IPS DF 6.9 (cell line): ENCODE measurements around the gene CHST11.

Source experiments
- DNase-seq: peaks from one replicate; pipeline ENCODE4 v3.0.0-alpha.2; 2013; ENCODE audit warnings: low read depth, low spot score
- H3K27ac ChIP-seq: one replicate; pipeline ENCODE4 v1.5.1; 2013; ENCODE audit warnings: low read length, control low read depth
- H3K27me3 ChIP-seq: 2 replicates; pipeline ENCODE4 v1.6.1; 2013; ENCODE audit warnings: mild to moderate bottlenecking, low read length; ENCODE audit not compliant: control insufficient read depth, insufficient read depth
- H3K36me3 ChIP-seq: 2 replicates; pipeline ENCODE4 v1.6.1; 2013; ENCODE audit warnings: low read length; ENCODE audit not compliant: control insufficient read depth, insufficient read depth
- H3K4me1 ChIP-seq: 2 replicates; pipeline ENCODE4 v1.6.1; 2013; ENCODE audit warnings: low read length; ENCODE audit not compliant: control insufficient read depth, insufficient read depth
- H3K4me3 ChIP-seq: 2 replicates; pipeline ENCODE4 v1.5.1; 2013; ENCODE audit warnings: mild to moderate bottlenecking, low read length
- H3K9me3 ChIP-seq: 2 replicates; pipeline ENCODE4 v1.6.1; 2013; ENCODE audit warnings: low read length, inconsistent platforms; ENCODE audit not compliant: control insufficient read depth, insufficient read depth
- WGBS: extraction: QIAGEN DNeasy Blood & Tissue Kit; methylation state at CpG from one replicate; pipeline ENCODE4 v1.1.7; 2013; ENCODE audit warnings: mixed read lengths, missing lambda C conversion rate; ENCODE audit not compliant: insufficient read length, insufficient coverage; 5-methylcytosine and 5-hydroxymethylcytosine counted together

Gene CHST11

DNA sequence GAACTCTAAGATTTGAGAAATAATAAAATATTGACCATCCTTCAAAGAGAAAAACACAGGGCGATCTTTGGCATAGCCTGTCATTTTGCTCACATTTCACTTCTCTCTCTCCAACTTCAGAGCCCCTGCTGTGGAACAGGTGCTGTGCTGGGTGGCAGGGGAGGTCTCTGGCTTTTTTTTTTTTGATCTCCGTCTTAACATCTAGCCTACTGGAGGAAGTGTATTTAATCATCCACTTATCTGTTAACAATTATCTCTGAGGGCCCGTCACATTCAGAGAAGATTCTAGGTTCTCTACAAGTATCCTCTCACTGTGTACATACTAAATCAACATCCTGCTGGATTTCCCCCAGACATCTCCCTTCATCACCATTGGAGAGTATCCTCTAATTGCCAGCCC, 34.1 kb downstream of the CHST11 start:
- no peak overlapping the region for H3K4me3 ChIP-seq
- no peak overlapping the region for H3K27ac ChIP-seq
- H3K9me3 ChIP-seq = no peaks in the 10 kb centered on the region
- H3K36me3 ChIP-seq = no peaks in the 10 kb centered on the region
- no peaks in the 10 kb centered on the region for H3K27me3 ChIP-seq
- no CpG with 5 or more reads among the region's 3 CpGs for WGBS
- no peaks in the 10 kb centered on the region for H3K4me1 ChIP-seq
- DNase-seq = no peak

DNA sequence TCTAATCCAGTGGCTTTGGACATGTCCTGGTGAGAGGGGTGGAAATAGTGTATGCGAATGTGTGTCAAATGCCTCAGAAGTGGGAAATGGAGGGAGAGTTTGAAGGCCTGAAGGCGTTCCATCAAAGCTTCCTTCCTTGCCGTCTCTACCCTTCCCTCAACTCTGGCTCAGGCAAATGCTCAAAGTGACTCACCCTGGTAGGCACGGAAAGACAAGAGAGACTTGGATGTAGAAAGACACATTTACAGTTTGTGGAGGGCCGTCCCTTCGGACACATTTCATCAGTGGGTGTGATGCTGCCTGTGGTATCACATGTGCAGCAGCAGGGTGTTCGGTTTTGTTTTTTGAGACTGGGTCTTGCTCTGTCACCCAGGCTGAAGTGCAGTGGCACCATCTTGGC, 36.7 kb downstream of the CHST11 start:
- H3K27me3 ChIP-seq = no peaks in the 10 kb centered on the region
- no peak overlapping the region for H3K27ac ChIP-seq
- H3K36me3 ChIP-seq = no peaks in the 10 kb centered on the region
- H3K9me3 ChIP-seq = no peaks in the 10 kb centered on the region
- DNase-seq = no peak
- no peaks in the 10 kb centered on the region for H3K4me1 ChIP-seq
- no CpG with 5 or more reads among the region's 7 CpGs for WGBS
- no peak overlapping the region for H3K4me3 ChIP-seq

DNA sequence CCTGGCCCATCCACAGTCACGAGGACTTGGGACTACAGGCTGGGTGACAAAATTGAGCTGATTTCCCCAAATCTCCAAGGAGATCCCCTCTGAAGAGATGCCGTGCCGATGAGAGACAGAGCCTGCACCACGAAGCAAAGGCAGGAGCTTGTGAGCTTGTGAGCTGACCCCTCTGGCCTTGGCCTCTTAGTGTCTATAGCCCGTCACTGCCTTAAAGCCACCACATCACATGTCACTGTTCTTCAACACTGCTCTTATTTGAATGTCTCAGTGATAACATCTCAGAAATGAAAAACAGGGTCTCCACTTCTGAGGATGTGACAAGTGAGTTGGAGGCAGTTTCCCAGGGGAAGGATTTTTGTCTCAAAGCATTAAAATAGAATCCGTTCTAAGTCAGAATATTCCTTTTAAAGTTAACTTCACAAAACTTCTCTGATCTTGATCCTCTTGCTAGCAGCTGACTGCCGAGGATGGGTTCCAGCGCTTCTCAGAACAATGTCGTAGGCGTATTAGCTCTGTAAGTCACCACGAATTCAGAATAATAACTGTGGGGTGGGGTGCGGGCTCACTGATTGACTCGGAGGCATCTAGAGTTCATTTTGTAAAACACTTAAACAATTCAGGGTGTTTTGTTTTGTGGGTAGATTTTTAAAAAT, 37.5 kb downstream of the CHST11 start:
- H3K9me3 ChIP-seq = no peaks in the 10 kb centered on the region
- no peaks in the 10 kb centered on the region for H3K27me3 ChIP-seq
- no peak overlapping the region for H3K27ac ChIP-seq
- H3K4me3 ChIP-seq = no peak overlapping the region
- no peaks in the 10 kb centered on the region for H3K36me3 ChIP-seq
- no peaks in the 10 kb centered on the region for H3K4me1 ChIP-seq
- no CpG with 5 or more reads among the region's 13 CpGs for WGBS
- no peak for DNase-seq

DNA sequence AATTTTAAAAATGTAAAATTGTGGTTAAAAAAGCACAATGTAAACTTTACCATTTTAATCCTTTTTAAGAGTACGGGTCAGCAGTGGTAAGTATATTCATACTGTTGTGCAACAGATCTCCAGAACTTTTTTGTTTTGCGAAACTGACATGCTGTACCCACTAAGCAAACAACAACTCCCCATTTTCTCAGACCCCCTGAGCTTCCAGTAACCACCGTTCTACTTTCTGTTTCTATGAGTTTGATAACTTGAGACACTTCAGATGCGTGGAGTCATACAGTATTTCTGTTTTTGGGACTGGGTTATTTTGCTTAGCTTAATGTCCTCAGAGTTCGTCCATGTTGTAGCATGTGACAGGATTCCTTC, 38.0 kb downstream of the CHST11 start:
- Histone ChIP-seq H3K27ac (no peak overlapping the region), H3K27me3 (no peaks in the 10 kb centered on the region), H3K4me1 (no peaks in the 10 kb centered on the region), H3K9me3 (no peaks in the 10 kb centered on the region), H3K4me3 (no peak overlapping the region), H3K36me3 (no peaks in the 10 kb centered on the region)
- WGBS = no CpG with 5 or more reads among the region's 5 CpGs
- no peak for DNase-seq

DNA sequence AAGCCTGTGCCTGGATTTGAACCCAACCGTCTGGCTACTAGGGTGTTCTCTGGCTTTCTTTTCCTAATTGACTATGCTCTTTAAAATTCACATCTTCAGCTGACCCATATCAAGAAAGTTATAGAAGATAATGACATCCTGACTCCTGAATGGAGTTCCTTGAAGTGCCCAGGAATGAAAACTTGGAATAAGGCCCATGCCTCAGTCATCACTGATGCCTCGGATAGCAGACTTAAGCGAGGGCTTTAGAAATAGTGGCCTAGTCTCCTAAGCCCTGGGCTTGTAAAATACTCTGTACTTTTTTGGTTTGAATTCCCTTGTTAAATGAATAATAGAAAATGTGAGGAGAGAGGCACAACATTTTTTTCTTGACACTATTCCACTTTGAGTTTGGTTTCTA, 39.0 kb downstream of the CHST11 start:
- H3K4me1 ChIP-seq = 0 out of 2 replicates have a peak, but pooled peaks cover under 1% of the 10 kb centered on the region
- H3K27me3 ChIP-seq = no peaks in the 10 kb centered on the region
- no peaks in the 10 kb centered on the region for H3K9me3 ChIP-seq
- no peak for DNase-seq
- H3K4me3 ChIP-seq = no peak overlapping the region
- H3K27ac ChIP-seq = no peak overlapping the region
- WGBS = no CpG with 5 or more reads among the region's 3 CpGs
- H3K36me3 ChIP-seq = no peaks in the 10 kb centered on the region

DNA sequence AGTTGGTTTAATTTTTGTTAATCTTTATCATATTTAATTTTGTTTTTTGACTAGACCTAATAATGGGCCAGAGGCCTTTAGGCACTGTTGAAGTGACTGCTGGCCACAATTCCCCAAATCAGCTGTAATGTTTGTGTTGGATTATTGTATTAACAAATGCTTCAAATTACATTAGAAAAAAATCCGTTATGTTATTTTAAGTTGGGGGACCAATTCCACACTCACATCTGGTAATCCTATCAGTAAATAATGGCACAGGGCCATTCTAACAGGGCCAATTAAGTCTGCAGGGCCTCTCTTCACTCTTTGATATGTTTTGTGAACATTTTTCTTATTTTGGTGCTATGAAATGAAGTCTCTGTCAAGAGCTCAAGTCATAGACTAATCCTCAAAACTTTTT, 39.6 kb downstream of the CHST11 start:
- DNase-seq = no peak
- no peak overlapping the region for H3K27ac ChIP-seq
- no peaks in the 10 kb centered on the region for H3K27me3 ChIP-seq
- H3K4me1 ChIP-seq = 0 out of 2 replicates have a peak, but pooled peaks cover 1% of the 10 kb centered on the region
- no peaks in the 10 kb centered on the region for H3K36me3 ChIP-seq
- no CpG with 5 or more reads among the region's 1 CpG for WGBS
- H3K9me3 ChIP-seq = no peaks in the 10 kb centered on the region
- no peak overlapping the region for H3K4me3 ChIP-seq

DNA sequence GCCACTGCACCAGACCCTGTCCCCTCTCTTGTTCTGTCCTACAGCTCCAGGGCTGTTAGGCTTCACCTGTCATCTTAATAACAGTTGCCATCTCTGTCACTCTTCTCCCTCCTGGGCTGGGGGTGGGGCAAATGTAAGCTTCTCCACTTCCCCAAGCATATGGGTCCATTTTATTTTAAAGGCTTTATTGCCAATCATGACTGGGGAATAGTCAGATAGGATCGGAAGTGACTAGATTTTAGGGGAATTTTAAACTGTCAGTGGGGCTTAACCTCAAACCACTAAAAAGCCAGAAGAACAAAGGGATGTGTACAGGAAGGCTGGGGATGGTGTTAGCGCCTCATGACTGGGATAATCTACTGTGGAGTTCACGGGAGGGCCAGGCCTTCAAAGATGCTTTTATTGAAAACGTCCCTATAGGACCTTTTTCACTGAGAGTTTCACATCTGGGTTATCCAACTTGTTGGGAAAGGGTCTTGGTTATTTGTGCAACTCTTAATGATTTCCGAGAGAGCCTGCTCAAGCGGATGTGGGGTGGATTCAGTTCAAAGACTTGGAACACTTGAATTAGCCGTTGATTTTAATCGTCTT, 41.6 kb downstream of the CHST11 start:
- H3K27ac ChIP-seq = no peak overlapping the region
- DNase-seq = no peak
- no peaks in the 10 kb centered on the region for H3K36me3 ChIP-seq
- no peaks in the 10 kb centered on the region for H3K9me3 ChIP-seq
- H3K4me1 ChIP-seq = 0 out of 2 replicates have a peak, but pooled peaks cover 1% of the 10 kb centered on the region
- H3K4me3 ChIP-seq = no peak overlapping the region
- no peaks in the 10 kb centered on the region for H3K27me3 ChIP-seq
- no CpG with 5 or more reads among the region's 8 CpGs for WGBS

DNA sequence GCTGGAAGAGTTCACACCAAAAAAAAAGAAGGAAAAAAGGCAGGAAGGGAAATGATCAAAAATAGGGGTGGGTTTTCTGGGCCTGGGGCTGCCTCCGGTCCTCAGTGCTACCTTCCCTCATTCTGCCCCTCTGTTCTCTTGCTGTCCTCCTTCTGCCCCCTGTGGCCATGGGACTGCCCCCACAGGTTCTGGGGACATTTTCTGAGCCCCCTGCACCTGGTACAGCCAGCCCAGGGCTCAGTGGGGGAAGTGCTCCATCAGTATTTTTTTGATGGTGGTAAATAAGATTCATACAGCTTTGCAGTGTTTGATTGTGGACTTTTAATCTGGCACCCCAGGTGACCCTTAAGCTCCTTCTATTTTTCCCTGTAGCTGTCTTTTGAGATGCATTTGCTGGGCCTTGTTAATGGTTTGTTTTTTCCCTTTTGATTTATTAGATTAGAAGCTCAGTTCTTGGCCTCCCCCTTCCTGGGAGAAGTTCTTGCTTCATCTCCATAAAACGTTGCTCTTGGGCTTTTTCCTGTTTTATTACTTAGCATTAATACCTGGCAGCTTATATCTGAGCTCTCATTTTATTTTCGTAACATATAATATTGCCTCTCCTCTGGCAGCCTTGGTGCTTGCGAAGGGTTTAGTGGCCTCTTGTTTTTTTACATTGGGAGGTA, 43.1 kb downstream of the CHST11 start:
- H3K27ac ChIP-seq = no peak overlapping the region
- no peaks in the 10 kb centered on the region for H3K36me3 ChIP-seq

DNA sequence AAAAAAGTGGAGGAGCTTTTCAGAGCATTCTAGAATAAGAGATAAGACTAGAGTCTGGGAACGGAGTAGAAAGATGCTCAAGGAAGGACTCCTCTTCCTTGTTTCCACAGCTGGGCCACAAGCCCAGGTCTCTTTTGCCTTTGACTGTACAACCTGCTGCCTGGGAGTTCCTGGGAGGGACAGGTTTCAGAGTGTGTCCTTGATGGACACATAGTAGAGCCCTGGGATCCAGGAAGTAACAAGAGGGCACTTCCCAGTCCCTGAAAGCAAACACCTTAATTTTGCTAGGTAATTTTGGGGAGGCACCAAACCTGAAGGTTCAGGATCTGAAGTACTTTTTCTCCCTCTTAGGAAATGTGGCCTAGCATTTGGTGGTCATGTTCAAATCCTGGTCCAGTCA, 44.4 kb downstream of the CHST11 start:
- H3K27me3 ChIP-seq = no peaks in the 10 kb centered on the region
- 0 out of 2 replicates have a peak, but pooled peaks cover 1% of the 10 kb centered on the region for H3K4me1 ChIP-seq
- H3K4me3 ChIP-seq = no peak overlapping the region
- no peak for DNase-seq
- H3K27ac ChIP-seq = no peak overlapping the region
- WGBS = no CpG with 5 or more reads among the region's 1 CpG
- H3K36me3 ChIP-seq = no peaks in the 10 kb centered on the region
- no peaks in the 10 kb centered on the region for H3K9me3 ChIP-seq

More for the DNA sequence above, 43.1 kb downstream of the CHST11 start:
- DNase-seq = no peak
- WGBS = no CpG with 5 or more reads among the region's 4 CpGs
- H3K4me3 ChIP-seq = no peak overlapping the region
- no peaks in the 10 kb centered on the region for H3K27me3 ChIP-seq
- H3K4me1 ChIP-seq = 0 out of 2 replicates have a peak, but pooled peaks cover 1% of the 10 kb centered on the region
- no peaks in the 10 kb centered on the region for H3K9me3 ChIP-seq

DNA sequence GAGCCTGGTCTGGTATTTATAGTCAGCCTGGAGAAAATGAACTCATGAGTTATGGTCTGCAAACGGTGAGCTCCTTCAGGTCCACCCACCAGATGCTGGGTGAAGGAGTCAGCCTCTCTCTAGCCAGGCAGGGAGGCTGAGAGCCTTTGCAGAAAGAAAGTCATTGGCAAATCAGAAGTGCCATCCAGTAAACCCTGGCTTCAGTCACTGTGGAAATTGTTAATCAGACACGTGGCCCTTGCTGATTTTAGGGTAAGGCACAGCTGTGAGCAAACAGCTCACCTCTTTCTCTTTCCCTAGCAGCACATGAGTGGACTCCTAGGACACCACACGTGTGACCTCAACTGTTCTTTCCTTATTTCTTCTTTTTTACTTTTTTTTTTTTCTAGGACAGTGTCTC, 44.9 kb downstream of the CHST11 start:
- DNase-seq = no peak
- no peaks in the 10 kb centered on the region for H3K36me3 ChIP-seq
- H3K27me3 ChIP-seq = no peaks in the 10 kb centered on the region
- H3K4me3 ChIP-seq = no peak overlapping the region
- no peaks in the 10 kb centered on the region for H3K9me3 ChIP-seq
- H3K27ac ChIP-seq = no peak overlapping the region
- peaks cover 4% of the 10 kb centered on the region for H3K4me1 ChIP-seq
- no CpG with 5 or more reads among the region's 3 CpGs for WGBS
